Breast epithelium (tissue), 4 donors: ENCODE results near the gene FARP1. TPM values are rescaled to one million over a fixed set of nuclear protein-coding genes. Genes with fewer than 3 reads are reported as not detected.

Experiments
- DNase-seq, 2 donors: peaks; one replicate each; pipeline ENCODE4 v3.0.0-alpha.2; 2019; ENCODE audit warnings: low spot score in 2 of 2
- H3K27ac ChIP-seq, 2 donors: fragments of 200-600 bp; sonication (generic) in 1 of 2; one replicate each; pipeline ENCODE4 v1.5.1; 2016 to 2019; ENCODE audit warnings: mild to moderate bottlenecking in 1 of 2
- H3K27me3 ChIP-seq, 2 donors: fragments of 200-600 bp; sonication (generic) in 1 of 2; one replicate each; pipeline versions ENCODE4 v1.5.1 to v1.6.0; 2017 to 2019; ENCODE audit warnings: control low read depth in 1 of 2, mild to moderate bottlenecking in 1 of 2
- H3K36me3 ChIP-seq: fragments of 200-600 bp; one replicate; pipeline ENCODE4 v1.5.1; 2019
- H3K4me1 ChIP-seq, 2 donors: fragments of 200-600 bp; sonication (generic); one replicate each; pipeline ENCODE4 v1.5.1; 2016 to 2019; ENCODE audit warnings: control low read depth in 1 of 2
- H3K4me3 ChIP-seq, 3 donors: fragments of 200-600 bp; sonication (generic); 1 replicate in 2 of 3; 2 replicates in 1 of 3; pipeline ENCODE4 v1.5.1; 2016 to 2019; ENCODE audit warnings: mild to moderate bottlenecking in 3 of 3, moderate library complexity in 2 of 3
- H3K9me3 ChIP-seq, 2 donors: fragments of 200-600 bp; sonication (generic) in 1 of 2; one replicate each; pipeline ENCODE4 v1.5.1; 2016 to 2019; ENCODE audit warnings: control low read depth in 1 of 2
- POLR2A ChIP-seq: fragments of 450-650 bp; IDR thresholded peaks from one replicate; pipeline ENCODE4 v1.6.1; 2016; ENCODE audit warnings: antibody characterized with exemption, mild to moderate bottlenecking, moderate library complexity
- POLR2AphosphoS5 ChIP-seq, 3 donors: sonication (generic); formaldehyde crosslinking; IDR thresholded peaks; one replicate each; pipeline ENCODE4 v1.6.1; 2017; ENCODE audit warnings: antibody characterized with exemption in 3 of 3
- intact Hi-C: fragments of 100-400 bp; cut with DNase I; formaldehyde crosslinking; loops from one replicate; pipeline ENCODE4 v1.15.1; 2023; ENCODE audit warnings: low total_unique reads
- total RNA-seq, 3 donors: library from RNA; depleted of rRNA; stranded (reverse); fragments of >200 nt; gene quantifications; one replicate each; pipeline ENCODE4 v1.1.0, GENCODE V29; 2016
- TF ChIP-seq, protein P1 (sequence below), 3 donors: fragments of 450-650 bp; IDR thresholded peaks; one replicate each; pipeline ENCODE4 v1.5.1; 2016 to 2017; ENCODE audit warnings: antibody characterized with exemption in 3 of 3, mild to moderate bottlenecking in 3 of 3, moderate library complexity in 3 of 3

Gene FARP1
- total RNA-seq, 3 donors from 2014 or later, result 29.8 to 97.3 (median 80.1) TPM

DNA sequence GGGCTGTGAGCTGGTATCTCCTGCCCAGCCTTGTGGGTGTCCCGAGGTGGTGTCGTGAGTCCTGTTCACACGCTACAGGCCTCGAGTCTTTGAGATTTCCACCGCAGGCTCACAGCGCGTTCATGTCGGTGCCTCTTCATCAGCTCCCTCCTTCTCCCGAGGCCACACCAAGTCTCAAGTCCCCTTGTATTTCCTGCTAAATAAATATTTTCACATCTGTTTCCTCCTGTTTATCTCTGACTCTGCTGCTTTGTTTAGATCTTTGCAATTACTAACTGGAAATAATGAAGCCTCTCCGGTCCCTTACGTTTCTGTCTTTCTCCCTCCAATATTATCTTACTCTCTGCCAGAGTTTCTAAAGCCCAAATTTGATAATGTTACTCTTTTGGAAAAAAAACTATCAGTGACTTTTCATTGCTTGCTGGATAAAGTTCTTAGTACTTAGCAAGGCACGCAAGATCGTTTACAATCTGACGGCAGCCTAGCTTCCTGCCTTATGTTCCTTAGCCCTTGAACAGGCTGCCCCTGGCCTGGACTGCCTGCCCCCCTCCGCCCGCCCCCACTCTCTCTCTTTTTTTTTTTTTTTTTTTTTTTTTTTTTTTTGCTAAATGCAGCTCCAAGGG is 164.7 kb downstream of the FARP1 start:
- Histone ChIP-seq H3K36me3 (no peaks in the 10 kb centered on the region), H3K4me3 (no peak overlapping the region), H3K4me1 (no peaks in the 10 kb centered on the region), H3K27ac (peak overlapping the region; percentile 13 to 38), H3K9me3 (no peaks in the 10 kb centered on the region), H3K27me3 (no peaks in the 10 kb centered on the region)
- DNase-seq, result no peak
- TF ChIP-seq POLR2A (no peak), POLR2AphosphoS5 (IDR thresholded peaks at IDR 0.05) (no peak)
- TF ChIP-seq, protein P1, sequence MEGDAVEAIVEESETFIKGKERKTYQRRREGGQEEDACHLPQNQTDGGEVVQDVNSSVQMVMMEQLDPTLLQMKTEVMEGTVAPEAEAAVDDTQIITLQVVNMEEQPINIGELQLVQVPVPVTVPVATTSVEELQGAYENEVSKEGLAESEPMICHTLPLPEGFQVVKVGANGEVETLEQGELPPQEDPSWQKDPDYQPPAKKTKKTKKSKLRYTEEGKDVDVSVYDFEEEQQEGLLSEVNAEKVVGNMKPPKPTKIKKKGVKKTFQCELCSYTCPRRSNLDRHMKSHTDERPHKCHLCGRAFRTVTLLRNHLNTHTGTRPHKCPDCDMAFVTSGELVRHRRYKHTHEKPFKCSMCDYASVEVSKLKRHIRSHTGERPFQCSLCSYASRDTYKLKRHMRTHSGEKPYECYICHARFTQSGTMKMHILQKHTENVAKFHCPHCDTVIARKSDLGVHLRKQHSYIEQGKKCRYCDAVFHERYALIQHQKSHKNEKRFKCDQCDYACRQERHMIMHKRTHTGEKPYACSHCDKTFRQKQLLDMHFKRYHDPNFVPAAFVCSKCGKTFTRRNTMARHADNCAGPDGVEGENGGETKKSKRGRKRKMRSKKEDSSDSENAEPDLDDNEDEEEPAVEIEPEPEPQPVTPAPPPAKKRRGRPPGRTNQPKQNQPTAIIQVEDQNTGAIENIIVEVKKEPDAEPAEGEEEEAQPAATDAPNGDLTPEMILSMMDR (IDR thresholded peaks at IDR 0.05), result no peak
- intact Hi-C loops, result no loop called here

- peak overlapping the region; percentile 36 to 45 for H3K27ac ChIP-seq
- H3K9me3 ChIP-seq, result no peaks in the 10 kb centered on the region
- H3K4me3 ChIP-seq, result no peak overlapping the region
- H3K4me1 ChIP-seq, result no peaks in the 10 kb centered on the region
- intact Hi-C loops, result no loop called here
- no peak for DNase-seq
- TF ChIP-seq POLR2A (no peak), POLR2AphosphoS5 (IDR thresholded peaks at IDR 0.05) (no peak)
- TF ChIP-seq, protein P1 (IDR thresholded peaks at IDR 0.05), result no peak
- H3K36me3 ChIP-seq, result no peaks in the 10 kb centered on the region
- no peaks in the 10 kb centered on the region for H3K27me3 ChIP-seq
Measured at GRCh38 chr13:98308086-98308911, 165.4 kb downstream of the FARP1 start.

- DNase-seq, result no peak
- H3K27me3 ChIP-seq, result no peaks in the 10 kb centered on the region
- H3K9me3 ChIP-seq, result no peaks in the 10 kb centered on the region
- H3K4me3 ChIP-seq, result no peak overlapping the region
- TF ChIP-seq, protein P1 (IDR thresholded peaks at IDR 0.05), result no peak
- TF ChIP-seq POLR2A, result no peak
- intact Hi-C loops, result no loop called here
- no peaks in the 10 kb centered on the region for H3K4me1 ChIP-seq
- H3K27ac ChIP-seq, result no peak overlapping the region
- H3K36me3 ChIP-seq, result no peaks in the 10 kb centered on the region
Measured at GRCh38 chr13:98309569-98310335, 166.9 kb downstream of the FARP1 start.

- H3K27ac ChIP-seq, result peak overlapping the region in 1 of 2 donors; percentile 6
Measured at GRCh38 chr13:98310485-98311199, 167.7 kb downstream of the FARP1 start.

More at GRCh38 chr13:98310485-98311199, 167.7 kb downstream of the FARP1 start:
- no peaks in the 10 kb centered on the region for H3K36me3 ChIP-seq
- H3K27me3 ChIP-seq, result no peaks in the 10 kb centered on the region
- no peaks in the 10 kb centered on the region for H3K9me3 ChIP-seq
- H3K4me1 ChIP-seq, result no peaks in the 10 kb centered on the region
- H3K4me3 ChIP-seq, result no peak overlapping the region
- TF ChIP-seq POLR2AphosphoS5 (IDR thresholded peaks at IDR 0.05) (no peak), POLR2A (no peak)
- TF ChIP-seq, protein P1 (IDR thresholded peaks at IDR 0.05), result no peak
- no peak for DNase-seq
- intact Hi-C loops, result no loop called here
